HL-60 (cell line): Measurements from ENCODE around the gene CSGALNACT2.

Source experiments
- DNase-seq, 2 experiments: peaks; one replicate each; pipeline ENCODE4 v3.0.0-alpha.2; 2010 to 2020; ENCODE audit warnings: low read depth in 1 of 2, low spot score in 1 of 2
- H3K27ac ChIP-seq: fragments of 250-450 bp; sonication (Bioruptor Pico); replicated peaks from 2 replicates; pipeline ENCODE4 v1.5.1; 2020; ENCODE audit warnings: mild to moderate bottlenecking, moderate library complexity
- H3K27me3 ChIP-seq: fragments of 250-450 bp; sonication (Bioruptor Pico); 2 replicates; pipeline ENCODE4 v1.5.1; 2021; ENCODE audit warnings: mild to moderate bottlenecking, moderate library complexity; ENCODE audit not compliant: insufficient read depth, poor library complexity, severe bottlenecking
- H3K4me3 ChIP-seq: replicated peaks from 2 replicates; pipeline ENCODE4 v1.5.1; 2011; ENCODE audit warnings: mild to moderate bottlenecking, control low read depth, low read length; ENCODE audit not compliant: insufficient read depth
- CTCF ChIP-seq: IDR thresholded peaks from one replicate; pipeline ENCODE4 v1.5.1; 2011; ENCODE audit warnings: low read length, control low read depth, inconsistent platforms; ENCODE audit not compliant: insufficient read depth
- GABPA ChIP-seq: IDR thresholded peaks from 2 replicates; pipeline ENCODE4 v1.6.1; 2012; ENCODE audit warnings: low read depth
- POLR2AphosphoS5 ChIP-seq: IDR thresholded peaks from 2 replicates; pipeline ENCODE4 v1.6.1; 2012; ENCODE audit warnings: low read depth
- REST ChIP-seq: IDR thresholded peaks from 2 replicates; pipeline ENCODE4 v1.6.1; 2012; ENCODE audit warnings: low read depth; ENCODE audit not compliant: insufficient replicate concordance
- SPI1 ChIP-seq: IDR thresholded peaks from 2 replicates; pipeline ENCODE4 v1.6.1; 2012; ENCODE audit warnings: low read depth, mild to moderate bottlenecking, borderline replicate concordance

The CSGALNACT2 gene

GRCh38 chr10:43155221-43155620 lies 17.0 kb downstream of the CSGALNACT2 start:
- TF ChIP-seq GABPA = no peak
- no peak for DNase-seq
- no peak overlapping the region for H3K4me3 ChIP-seq
- H3K27me3 ChIP-seq = no peaks in the 10 kb centered on the region
- H3K27ac ChIP-seq = no peak overlapping the region

GRCh38 chr10:43155741-43156140 lies 17.5 kb downstream of the CSGALNACT2 start:
- H3K27ac ChIP-seq = no peak overlapping the region
- TF ChIP-seq CTCF (no peak), SPI1 (no peak), GABPA (no peak), REST (no peak), POLR2AphosphoS5 (no peak)
- no peaks in the 10 kb centered on the region for H3K27me3 ChIP-seq
- H3K4me3 ChIP-seq = no peak overlapping the region
- DNase-seq = no peak

- TF ChIP-seq CTCF = no peak
- no peak for TF ChIP-seq REST
- TF ChIP-seq GABPA = no peak
- no peak for TF ChIP-seq SPI1
- no peak for TF ChIP-seq POLR2AphosphoS5
- no peak overlapping the region for H3K27ac ChIP-seq
- DNase-seq = no peak
- H3K4me3 ChIP-seq = no peak overlapping the region
- H3K27me3 ChIP-seq = no peaks in the 10 kb centered on the region
Observed at GRCh38 chr10:43156590-43157341, 18.5 kb downstream of the CSGALNACT2 start.

GRCh38 chr10:43158636-43159035 lies 20.4 kb downstream of the CSGALNACT2 start:
- TF ChIP-seq REST (no peak), CTCF (no peak), POLR2AphosphoS5 (no peak)
- Histone ChIP-seq H3K27me3 (no peaks in the 10 kb centered on the region), H3K27ac (no peak overlapping the region), H3K4me3 (no peak overlapping the region)
- DNase-seq = no peak
